Testis (tissue), 3 donors: ENCODE data around the gene CALML5. TPM values are rescaled to one million over a fixed set of nuclear protein-coding genes. Genes with fewer than 3 reads are reported as not detected.

Source experiments
- DNase-seq: peaks from one replicate; pipeline ENCODE4 v3.0.0-alpha.2; 2019
- H3K27ac ChIP-seq, 2 donors: fragments of 200-600 bp; sonication (generic); one replicate each; pipeline ENCODE4 v1.5.1; 2019
- H3K27me3 ChIP-seq: fragments of 200-600 bp; sonication (generic); one replicate; pipeline ENCODE4 v1.5.1; 2019
- H3K36me3 ChIP-seq: fragments of 200-600 bp; sonication (generic); one replicate; pipeline ENCODE4 v1.5.1; 2017; ENCODE audit warnings: low read depth; ENCODE audit errors: missing control alignments
- H3K4me1 ChIP-seq: fragments of 200-600 bp; sonication (generic); one replicate; pipeline ENCODE4 v1.5.1; 2019
- H3K4me3 ChIP-seq, 2 donors: fragments of 200-600 bp; sonication (generic); one replicate each; pipeline ENCODE4 v1.5.1; 2017 to 2019
- H3K9me3 ChIP-seq: fragments of 200-600 bp; sonication (generic); one replicate; pipeline ENCODE4 v1.5.1; 2017
- POLR2A ChIP-seq: fragments of 450-650 bp; IDR thresholded peaks from one replicate; pipeline ENCODE4 v1.6.1; 2017; ENCODE audit warnings: antibody characterized with exemption, mild to moderate bottlenecking, moderate library complexity
- WGBS, 2 donors: methylation state at CpG; one replicate each; pipeline ENCODE4 v1.1.5; 2018; 5-methylcytosine and 5-hydroxymethylcytosine counted together
- intact Hi-C: fragments of 100-400 bp; cut with DNase I; formaldehyde crosslinking; loops from one replicate; pipeline ENCODE4 v1.15.1; 2023; ENCODE audit warnings: low total_unique reads
- polyA plus RNA-seq: library from polyadenylated mRNA; stranded (reverse); fragments of 350-450 nt; fragmentation: Illumina TruSeq; extraction: RNeasy Lipid Tissue Mini Kit (QIAGEN cat#74804); gene quantifications from one replicate; pipeline ENCODE4 v1.2.3, GENCODE V29; 2014; ENCODE audit warnings: low read depth, low replicate concordance; ENCODE audit not compliant: insufficient read depth
- total RNA-seq, 2 donors: library from RNA; depleted of rRNA; stranded (reverse); fragments of >200 nt; gene quantifications; one replicate each; pipeline ENCODE4 v1.2.3, GENCODE V29; 2016
- TF ChIP-seq, protein P1 (sequence below), 3 experiments: fragments of 450-650 bp in 2 of 3; fragments of 200-600 bp in 1 of 3; sonication (generic) in 1 of 3; IDR thresholded peaks; one replicate each; pipeline ENCODE4 v1.5.1; 2016 to 2019; ENCODE audit warnings: antibody characterized with exemption in 3 of 3, mild to moderate bottlenecking in 2 of 3, moderate library complexity in 1 of 3

CALML5 gene
- total and polyA plus RNA-seq, 3 donors from 2014 or later = 0.50 TPM; not detected in 2

- Histone ChIP-seq H3K9me3 (no peaks in the 10 kb centered on the region), H3K27ac (no peak overlapping the region), H3K27me3 (no peaks in the 10 kb centered on the region), H3K4me3 (no peak overlapping the region), H3K4me1 (no peaks in the 10 kb centered on the region), H3K36me3 (no peaks in the 10 kb centered on the region)
- no peak for TF ChIP-seq POLR2A
- TF ChIP-seq, protein P1, sequence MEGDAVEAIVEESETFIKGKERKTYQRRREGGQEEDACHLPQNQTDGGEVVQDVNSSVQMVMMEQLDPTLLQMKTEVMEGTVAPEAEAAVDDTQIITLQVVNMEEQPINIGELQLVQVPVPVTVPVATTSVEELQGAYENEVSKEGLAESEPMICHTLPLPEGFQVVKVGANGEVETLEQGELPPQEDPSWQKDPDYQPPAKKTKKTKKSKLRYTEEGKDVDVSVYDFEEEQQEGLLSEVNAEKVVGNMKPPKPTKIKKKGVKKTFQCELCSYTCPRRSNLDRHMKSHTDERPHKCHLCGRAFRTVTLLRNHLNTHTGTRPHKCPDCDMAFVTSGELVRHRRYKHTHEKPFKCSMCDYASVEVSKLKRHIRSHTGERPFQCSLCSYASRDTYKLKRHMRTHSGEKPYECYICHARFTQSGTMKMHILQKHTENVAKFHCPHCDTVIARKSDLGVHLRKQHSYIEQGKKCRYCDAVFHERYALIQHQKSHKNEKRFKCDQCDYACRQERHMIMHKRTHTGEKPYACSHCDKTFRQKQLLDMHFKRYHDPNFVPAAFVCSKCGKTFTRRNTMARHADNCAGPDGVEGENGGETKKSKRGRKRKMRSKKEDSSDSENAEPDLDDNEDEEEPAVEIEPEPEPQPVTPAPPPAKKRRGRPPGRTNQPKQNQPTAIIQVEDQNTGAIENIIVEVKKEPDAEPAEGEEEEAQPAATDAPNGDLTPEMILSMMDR (IDR thresholded peaks at IDR 0.05) = no peak
- intact Hi-C loops = no loop called here
- DNase-seq = no peak
- WGBS, 2 donors = 76 to 88% methylated on average over 10 to 13 of the region's 13 CpGs
Observed at GRCh38 chr10:5485948-5486852, 13.2 kb downstream of the CALML5 start.

DNA sequence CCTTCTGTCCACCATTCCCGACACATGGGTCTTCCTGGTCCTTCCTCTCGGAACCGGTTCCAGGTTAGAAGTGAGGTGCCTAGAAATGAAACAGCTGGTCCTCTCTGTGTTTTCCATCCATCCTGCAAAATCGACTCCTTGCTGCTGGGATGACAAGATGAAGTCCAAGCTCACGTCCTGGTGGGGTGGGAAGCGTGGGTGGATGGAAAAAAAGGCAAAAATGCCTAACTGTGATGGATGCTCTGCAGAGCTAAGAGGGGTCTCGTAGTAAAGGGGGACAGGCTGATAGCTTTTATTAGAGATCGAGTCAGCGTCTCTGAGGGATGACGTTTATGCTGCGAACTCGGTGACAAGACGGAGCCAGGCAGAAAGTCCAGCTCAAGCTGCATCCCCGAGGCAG lies 14.1 kb downstream of the CALML5 start:
- no peaks in the 10 kb centered on the region for H3K36me3 ChIP-seq
- TF ChIP-seq, protein P1 (IDR thresholded peaks at IDR 0.05) = no peak
- H3K4me1 ChIP-seq = no peaks in the 10 kb centered on the region
- DNase-seq = no peak
- intact Hi-C loops = no loop called here
- H3K27ac ChIP-seq = no peak overlapping the region
- no peaks in the 10 kb centered on the region for H3K9me3 ChIP-seq
- H3K27me3 ChIP-seq = no peaks in the 10 kb centered on the region
- WGBS, 2 donors = 88 to 93% methylated on average over 14 of the region's 14 CpGs
- H3K4me3 ChIP-seq = no peak overlapping the region

DNA sequence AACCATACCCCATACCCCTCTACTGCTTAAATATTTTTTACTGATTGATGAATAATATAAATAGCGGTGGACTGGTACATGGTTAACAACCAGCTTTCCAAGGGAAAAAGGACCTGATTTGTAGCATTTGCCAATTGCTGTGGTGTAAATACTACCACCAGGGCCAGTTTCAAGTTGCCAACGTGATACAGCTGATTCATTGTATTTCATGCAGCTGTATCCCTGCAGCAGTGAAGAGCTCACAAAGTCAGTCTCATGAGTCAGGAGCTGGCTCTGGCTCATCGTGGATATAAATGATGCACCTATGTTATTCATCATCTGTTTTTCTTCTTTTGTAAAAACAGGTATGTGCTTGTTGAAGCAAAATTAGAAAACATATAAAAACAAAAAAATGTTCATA lies 15.2 kb downstream of the CALML5 start:
- intact Hi-C loops = no loop called here
- 88 to 91% methylated on average over 3 of the region's 3 CpGs for WGBS, 2 donors
- no peak for TF ChIP-seq POLR2A
- TF ChIP-seq, protein P1 (IDR thresholded peaks at IDR 0.05) = no peak
- H3K4me3 ChIP-seq = no peak overlapping the region
- DNase-seq = no peak
- no peaks in the 10 kb centered on the region for H3K27me3 ChIP-seq
- no peaks in the 10 kb centered on the region for H3K4me1 ChIP-seq
- no peak overlapping the region for H3K27ac ChIP-seq
- no peaks in the 10 kb centered on the region for H3K9me3 ChIP-seq
- H3K36me3 ChIP-seq = no peaks in the 10 kb centered on the region

- Histone ChIP-seq H3K4me1 (no peaks in the 10 kb centered on the region), H3K27ac (no peak overlapping the region), H3K4me3 (no peak overlapping the region), H3K9me3 (no peaks in the 10 kb centered on the region), H3K27me3 (no peaks in the 10 kb centered on the region), H3K36me3 (no peaks in the 10 kb centered on the region)
- no peak for DNase-seq
- no peak for TF ChIP-seq POLR2A
- TF ChIP-seq, protein P1 (IDR thresholded peaks at IDR 0.05) = no peak
- WGBS, 2 donors = 95 to 96% methylated on average over 9 of the region's 9 CpGs
- intact Hi-C loops = no loop called here
Observed at GRCh38 chr10:5482016-5482415, 17.4 kb downstream of the CALML5 start.

DNA sequence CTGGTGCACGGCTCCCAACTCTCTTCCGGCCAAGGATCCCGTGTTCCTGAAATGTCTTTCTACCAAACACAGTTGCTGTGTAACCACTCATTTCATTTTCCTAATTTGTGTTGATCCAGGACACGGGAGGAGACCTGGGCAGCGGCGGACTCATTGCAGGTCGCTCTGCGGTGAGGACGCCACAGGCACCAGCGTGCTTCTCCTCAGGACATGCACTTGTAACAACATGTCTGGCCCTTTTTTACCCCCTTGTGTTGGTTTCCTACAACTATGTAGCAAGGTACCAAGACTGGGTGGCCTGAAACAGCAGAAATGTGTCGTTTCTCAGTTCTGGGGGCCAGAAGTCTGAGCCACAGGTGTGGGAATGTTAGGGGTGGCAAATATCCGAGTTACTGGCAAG lies 18.2 kb downstream of the CALML5 start:
- no peaks in the 10 kb centered on the region for H3K36me3 ChIP-seq
- no peaks in the 10 kb centered on the region for H3K27me3 ChIP-seq
- no peak overlapping the region for H3K4me3 ChIP-seq
- no peak overlapping the region for H3K27ac ChIP-seq
- H3K4me1 ChIP-seq = no peaks in the 10 kb centered on the region
- TF ChIP-seq, protein P1 (IDR thresholded peaks at IDR 0.05) = no peak
- no peak for TF ChIP-seq POLR2A
- 94 to 95% methylated on average over 12 of the region's 12 CpGs for WGBS, 2 donors
- no peak for DNase-seq
- intact Hi-C loops = no loop called here
- no peaks in the 10 kb centered on the region for H3K9me3 ChIP-seq
